Fibroblast of gingiva (primary cell): ENCODE data around the gene CSNK1A1.
"Not testable (repeated sequence)": the region's sequence is repeated elsewhere in the genome, so short reads cannot be mapped to it uniquely, and the experiment has no call there.

ENCODE experiments used
- DNase-seq: peaks from one replicate; pipeline ENCODE4 v3.0.0-alpha.2; 2011; ENCODE audit warnings: low read depth

Gene CSNK1A1

GRCh38 chr5:149489605-149490037 lies 61.6 kb downstream of the CSNK1A1 start:
- peak; percentile 80 for DNase-seq

GRCh38 chr5:149488645-149489306 lies 62.5 kb downstream of the CSNK1A1 start:
- DNase-seq: peak; percentile 30

GRCh38 chr5:149487672-149488071 lies 63.6 kb downstream of the CSNK1A1 start:
- DNase-seq: no peak

- peak; percentile 52 for DNase-seq
Measured at GRCh38 chr5:149486726-149487635, 64.3 kb downstream of the CSNK1A1 start.

- DNase-seq: peak; percentile 98
Measured at GRCh38 chr5:149485655-149486615, 65.3 kb downstream of the CSNK1A1 start.

- no peak for DNase-seq
Measured at GRCh38 chr5:149481485-149481884, 69.8 kb downstream of the CSNK1A1 start.

- no peak for DNase-seq
Measured at GRCh38 chr5:149478761-149479160, 72.5 kb downstream of the CSNK1A1 start.

GRCh38 chr5:149475777-149476176 lies 75.5 kb downstream of the CSNK1A1 start:
- DNase-seq: no peak

GRCh38 chr5:149474198-149474597 lies 77.0 kb downstream of the CSNK1A1 start:
- DNase-seq: no peak

- DNase-seq: no peak
Measured at GRCh38 chr5:149473441-149473840, 77.8 kb downstream of the CSNK1A1 start.

- no peak for DNase-seq
Measured at GRCh38 chr5:149472399-149472798, 78.8 kb downstream of the CSNK1A1 start.

GRCh38 chr5:149471406-149472183 lies 79.6 kb downstream of the CSNK1A1 start:
- no peak for DNase-seq

GRCh38 chr5:149470942-149471341 lies 80.3 kb downstream of the CSNK1A1 start:
- no peak for DNase-seq

- DNase-seq: peak; percentile 25
Measured at GRCh38 chr5:149466457-149466972, 84.7 kb downstream of the CSNK1A1 start.

GRCh38 chr5:149464796-149465489 lies 86.3 kb downstream of the CSNK1A1 start:
- peak; percentile 38 for DNase-seq

- not testable (repeated sequence) for DNase-seq
Measured at GRCh38 chr5:149461907-149462306, 89.3 kb downstream of the CSNK1A1 start.

- peak; percentile 27 for DNase-seq
Measured at GRCh38 chr5:149459891-149460290, 91.3 kb downstream of the CSNK1A1 start.

GRCh38 chr5:149457393-149457763 lies 93.9 kb downstream of the CSNK1A1 start:
- DNase-seq: no peak

GRCh38 chr5:149456597-149457392 lies 94.4 kb downstream of the CSNK1A1 start:
- DNase-seq: no peak
